Neuronal stem cell (in vitro differentiated cells): ENCODE results near the gene OBP2B.

Experiments
- DNase-seq: peaks from one replicate; pipeline ENCODE4 v3.0.0-alpha.2; 2013; ENCODE audit warnings: low spot score
- H2AFZ ChIP-seq: one replicate; pipeline ENCODE4 v1.6.1; 2013; ENCODE audit warnings: mild to moderate bottlenecking, low read length, inconsistent platforms
- H2AK5ac ChIP-seq: 2 replicates; pipeline ENCODE4 v1.6.1; 2013; ENCODE audit warnings: low read depth, mild to moderate bottlenecking, inconsistent platforms, low read length, moderate library complexity, mixed read lengths
- H2BK120ac ChIP-seq: 2 replicates; pipeline ENCODE4 v1.6.1; 2013; ENCODE audit warnings: low read depth, mild to moderate bottlenecking, inconsistent platforms, low read length, moderate library complexity, mixed read lengths
- H2BK12ac ChIP-seq: one replicate; pipeline ENCODE4 v1.6.1; 2013; ENCODE audit warnings: low read length, inconsistent platforms
- H2BK15ac ChIP-seq: 2 replicates; pipeline ENCODE4 v1.6.1; 2013; ENCODE audit warnings: mild to moderate bottlenecking, low read length, inconsistent platforms, mixed read lengths
- H2BK5ac ChIP-seq: one replicate; pipeline ENCODE4 v1.6.1; 2013; ENCODE audit warnings: inconsistent platforms, mild to moderate bottlenecking, low read length, moderate library complexity
- H3K14ac ChIP-seq: one replicate; pipeline ENCODE4 v1.6.1; 2013; ENCODE audit warnings: low read length, inconsistent platforms
- H3K18ac ChIP-seq: 2 replicates; pipeline ENCODE4 v1.6.1; 2013; ENCODE audit warnings: low read length, inconsistent platforms
- H3K23ac ChIP-seq: 2 replicates; pipeline ENCODE4 v1.6.1; 2013; ENCODE audit warnings: low read depth, mild to moderate bottlenecking, mixed read lengths, low read length, inconsistent platforms; ENCODE audit not compliant: poor library complexity
- H3K27ac ChIP-seq: replicated peaks from 3 replicates; pipeline ENCODE4 v1.5.1; 2013; ENCODE audit warnings: low read length, inconsistent platforms
- H3K27me3 ChIP-seq, 3 experiments: 2 replicates each; pipeline ENCODE4 v1.6.1; 2013; ENCODE audit warnings: low read length in 3 of 3, mild to moderate bottlenecking in 2 of 3, inconsistent platforms in 1 of 3, low read depth in 1 of 3, mixed read lengths in 1 of 3, moderate library complexity in 1 of 3; ENCODE audit not compliant: control insufficient read depth in 3 of 3, insufficient read depth in 3 of 3
- H3K36me3 ChIP-seq, 2 donors: replicated peaks in 1 of 2; 2 replicates each; pipeline ENCODE4 v1.6.1; 2013; ENCODE audit warnings: low read length in 2 of 2; ENCODE audit not compliant: control insufficient read depth in 2 of 2, insufficient read depth in 2 of 2
- H3K4ac ChIP-seq: 2 replicates; pipeline ENCODE4 v1.6.1; 2013; ENCODE audit warnings: inconsistent platforms, mild to moderate bottlenecking, low read length, moderate library complexity
- H3K4me1 ChIP-seq, 2 donors: 1 replicate in 1 of 2; 2 replicates in 1 of 2; pipeline ENCODE4 v1.6.1; 2013; ENCODE audit warnings: low read length in 2 of 2, low read depth in 1 of 2; ENCODE audit not compliant: control insufficient read depth in 2 of 2, insufficient read depth in 1 of 2
- H3K4me2 ChIP-seq: one replicate; pipeline ENCODE4 v1.6.1; 2013; ENCODE audit warnings: mild to moderate bottlenecking, low read length, inconsistent platforms; ENCODE audit not compliant: insufficient read depth, poor library complexity, severe bottlenecking
- H3K4me3 ChIP-seq, 2 donors: 2 replicates each; pipeline ENCODE4 v1.5.1; 2013; ENCODE audit warnings: low read length in 2 of 2, mild to moderate bottlenecking in 2 of 2, inconsistent platforms in 1 of 2, moderate library complexity in 1 of 2
- H3K79me1 ChIP-seq: one replicate; pipeline ENCODE4 v1.6.1; 2013; ENCODE audit warnings: low read depth, mild to moderate bottlenecking, inconsistent platforms, low read length, moderate library complexity
- H3K9ac ChIP-seq: one replicate; pipeline ENCODE4 v1.6.1; 2013; ENCODE audit warnings: mild to moderate bottlenecking, low read depth, low read length, inconsistent platforms; ENCODE audit not compliant: poor library complexity
- H3K9me3 ChIP-seq, 2 donors: replicated peaks in 1 of 2; 2 replicates each; pipeline versions ENCODE3 to v1.6.1; 2013; ENCODE audit warnings: low read length in 2 of 2, mild to moderate bottlenecking in 2 of 2, inconsistent platforms in 1 of 2, low read depth in 1 of 2, mixed read lengths in 1 of 2, moderate library complexity in 1 of 2; ENCODE audit not compliant: control insufficient read depth in 2 of 2, insufficient read depth in 1 of 2
- H4K8ac ChIP-seq: one replicate; pipeline ENCODE4 v1.6.1; 2013; ENCODE audit warnings: low read depth, mild to moderate bottlenecking, inconsistent platforms, low read length, moderate library complexity
- H4K91ac ChIP-seq: one replicate; pipeline ENCODE4 v1.6.1; 2013; ENCODE audit warnings: low read length, low read depth, mild to moderate bottlenecking, inconsistent platforms; ENCODE audit not compliant: poor library complexity
- WGBS, 2 donors: extraction: QIAGEN DNeasy Blood & Tissue Kit; methylation state at CpG; one replicate each; pipeline ENCODE4 v1.1.7; 2013; ENCODE audit warnings: missing lambda C conversion rate in 2 of 2, mixed read lengths in 1 of 2; ENCODE audit not compliant: insufficient read length in 2 of 2, insufficient replicate concordance in 1 of 2; ENCODE audit errors: extremely low coverage in 2 of 2; 5-methylcytosine and 5-hydroxymethylcytosine counted together

The OBP2B gene

DNA sequence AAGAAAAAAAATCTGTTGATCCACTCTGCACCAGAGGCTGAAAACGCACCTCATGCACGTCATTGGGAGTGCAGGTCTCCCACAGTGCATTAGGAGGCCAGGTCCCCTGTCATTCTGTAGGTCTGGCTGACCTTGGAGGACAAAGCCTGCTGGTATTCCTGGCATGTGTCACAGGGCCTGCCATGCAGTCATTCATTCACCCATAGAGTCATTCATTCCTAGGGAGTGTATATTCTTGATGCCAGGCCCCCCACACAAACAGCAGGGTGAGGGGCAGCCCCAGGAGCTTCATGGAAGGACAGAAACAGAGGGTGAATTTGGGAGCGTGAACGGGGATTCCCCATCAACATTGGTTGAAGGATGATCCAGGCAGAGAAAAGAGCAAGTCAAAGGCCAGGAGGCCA is 47.5 kb downstream of the OBP2B start:
- H3K4me2 ChIP-seq, result no peak overlapping the region
- DNase-seq, result no peak
- no peak overlapping the region for H2AFZ ChIP-seq
- H3K18ac ChIP-seq, result no peak overlapping the region
- no peak overlapping the region for H3K4ac ChIP-seq
- no peak overlapping the region for H3K9ac ChIP-seq
- WGBS, 2 donors, result no CpG with 5 or more reads among the region's 4 CpGs
- H4K8ac ChIP-seq, result no peak overlapping the region
- H3K23ac ChIP-seq, result no peak overlapping the region
- no peak overlapping the region for H2AK5ac ChIP-seq
- no peak overlapping the region for H3K27ac ChIP-seq
- no peak overlapping the region for H2BK5ac ChIP-seq
- H2BK15ac ChIP-seq, result no peak overlapping the region
- H2BK120ac ChIP-seq, result no peak overlapping the region
- peaks cover 1% of the 10 kb centered on the region for H3K79me1 ChIP-seq
- no peak overlapping the region for H3K14ac ChIP-seq
- H4K91ac ChIP-seq, result no peak overlapping the region
- H3K9me3 ChIP-seq, result no peaks in the 10 kb centered on the region
- H3K4me1 ChIP-seq, result peaks cover 4 to 6% of the 10 kb centered on the region in 2 donors
- peaks cover 0 to 38% (median 23%) of the 10 kb centered on the region in 3 experiments for H3K27me3 ChIP-seq
- no peak overlapping the region for H2BK12ac ChIP-seq
- H3K4me3 ChIP-seq, result no peak overlapping the region
- no peaks in the 10 kb centered on the region for H3K36me3 ChIP-seq

DNA sequence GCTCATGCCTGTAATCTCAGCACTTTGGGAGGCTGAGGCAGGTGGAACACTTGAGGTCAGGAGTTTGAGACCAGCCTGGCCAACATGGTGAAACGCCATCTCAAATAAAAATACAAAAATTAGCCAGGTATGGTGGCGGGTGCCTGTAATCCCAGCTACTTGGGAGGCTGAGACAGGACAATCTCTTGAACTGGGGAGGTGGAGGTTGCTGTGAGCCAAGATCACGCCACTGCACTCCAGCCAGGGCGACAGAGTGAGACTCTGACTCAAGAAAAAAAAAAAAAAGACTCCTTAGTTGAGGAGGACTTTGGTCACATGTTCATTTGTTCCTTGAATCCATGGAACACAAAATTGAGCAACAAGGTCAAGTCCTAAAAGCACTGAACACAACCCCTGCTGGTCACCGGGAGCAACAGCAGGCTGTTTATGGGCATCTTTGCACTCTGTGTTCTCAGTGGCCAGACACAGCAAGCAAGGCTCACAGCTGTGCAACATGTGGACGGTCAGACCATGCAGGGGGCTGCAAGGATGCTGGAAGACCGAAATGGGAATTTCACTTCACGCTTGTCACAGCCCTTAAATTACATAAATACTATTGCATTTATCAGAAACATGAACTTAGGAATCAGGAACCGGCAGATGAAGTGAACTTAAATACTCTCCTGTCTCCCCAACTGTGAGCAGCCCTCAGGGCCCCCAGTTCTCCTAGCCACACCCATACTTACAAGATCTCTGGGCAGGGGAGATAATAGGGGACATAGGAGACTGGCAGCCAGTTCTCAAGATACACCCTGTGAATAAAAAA is 48.1 kb downstream of the OBP2B start:
- Histone ChIP-seq H2AFZ (no peak overlapping the region), H4K8ac (no peak overlapping the region)
- no CpG with 5 or more reads among the region's 9 CpGs for WGBS, 2 donors

DNA sequence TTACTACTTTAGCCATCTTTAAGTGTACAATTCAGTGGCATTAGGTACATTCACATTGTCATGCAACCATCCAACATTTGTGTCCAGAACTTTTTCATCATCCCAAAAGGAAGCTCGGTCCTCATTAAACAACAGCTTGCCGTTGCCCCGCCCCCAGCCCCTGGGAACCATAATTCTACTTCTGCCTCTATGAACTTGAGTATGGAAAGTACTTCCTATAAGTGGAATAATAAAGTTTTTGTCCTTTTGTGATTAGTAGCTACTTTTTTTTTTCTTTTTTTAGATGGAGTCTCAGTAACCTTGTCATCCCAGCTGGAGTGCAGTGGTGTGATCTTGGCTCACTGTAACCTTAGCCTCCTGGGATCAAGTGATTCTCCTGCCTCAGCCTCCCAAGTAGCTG is 50.4 kb downstream of the OBP2B start:
- H3K27me3 ChIP-seq, result peaks cover 0 to 14% (median 13%) of the 10 kb centered on the region in 3 experiments
- H4K8ac ChIP-seq, result no peak overlapping the region
- no peak overlapping the region for H3K4ac ChIP-seq
- H3K18ac ChIP-seq, result no peak overlapping the region
- no peak overlapping the region for H3K23ac ChIP-seq
- no peak for DNase-seq
- no peak overlapping the region for H2BK120ac ChIP-seq
- H2BK5ac ChIP-seq, result no peak overlapping the region
- H2BK15ac ChIP-seq, result no peak overlapping the region
- peaks cover 1% of the 10 kb centered on the region for H3K79me1 ChIP-seq
- H3K36me3 ChIP-seq, result no peaks in the 10 kb centered on the region
- H3K14ac ChIP-seq, result no peak overlapping the region
- H3K4me1 ChIP-seq, result peaks cover 0 to 4% of the 10 kb centered on the region in 2 donors
- H3K4me2 ChIP-seq, result no peak overlapping the region
- H3K9ac ChIP-seq, result no peak overlapping the region
- WGBS, 2 donors, result no CpG with 5 or more reads among the region's 3 CpGs
- no peak overlapping the region for H2BK12ac ChIP-seq
- no peak overlapping the region for H3K4me3 ChIP-seq
- H3K9me3 ChIP-seq, result no peaks in the 10 kb centered on the region
- no peak overlapping the region for H2AK5ac ChIP-seq
- H4K91ac ChIP-seq, result no peak overlapping the region
- no peak overlapping the region for H3K27ac ChIP-seq
- H2AFZ ChIP-seq, result no peak overlapping the region

More for the DNA sequence above, 48.1 kb downstream of the OBP2B start:
- Histone ChIP-seq H3K79me1 (peaks cover 1% of the 10 kb centered on the region), H3K27ac (no peak overlapping the region), H2BK5ac (no peak overlapping the region), H3K18ac (no peak overlapping the region), H3K4me2 (no peak overlapping the region), H3K14ac (no peak overlapping the region), H3K36me3 (no peaks in the 10 kb centered on the region), H3K27me3 (peaks cover 0 to 32% (median 23%) of the 10 kb centered on the region in 3 experiments), H3K23ac (no peak overlapping the region), H2AK5ac (no peak overlapping the region), H3K4me3 (no peak overlapping the region), H2BK15ac (no peak overlapping the region), H3K4me1 (peaks cover 4 to 6% of the 10 kb centered on the region in 2 donors), H3K9ac (no peak overlapping the region), H2BK12ac (no peak overlapping the region), H3K9me3 (no peaks in the 10 kb centered on the region), H2BK120ac (no peak overlapping the region), H3K4ac (no peak overlapping the region), H4K91ac (no peak overlapping the region)
- no peak for DNase-seq
